MCF 10A (cell line): ENCODE measurements around the gene OR5C1. TPM values are rescaled to one million over a fixed set of nuclear protein-coding genes. Genes with fewer than 3 reads are reported as not detected.
A peak's percentile ranks its signal among the peaks of the same experiment; 100 is the strongest.
"Not testable (repeated sequence)": the region's sequence is repeated elsewhere in the genome, so short reads cannot be mapped to it uniquely, and the experiment has no call there.

Experiments
- BruUV-seq: library from RNA; stranded (reverse); fragments of 400-500 nt; replicated peaks from 2 replicates; lab custom pipeline; 2021; lab: Mats Ljungman, UMichigan
- CTCF ChIA-PET: fragments of 300-600 bp; sonication (Branson Sonifier 250); formaldehyde crosslinking; extraction: SDS; loops from one replicate; lab custom pipeline; 2021; ENCODE audit warnings: antibody characterized with exemption, inconsistent platforms; lab: Yijun Ruan, JAX
- POLR2A ChIA-PET: fragments of 300-600, 350-650 bp; sonication (Branson Sonifier 250); formaldehyde crosslinking; extraction: SDS; loops from one replicate; lab custom pipeline; 2020; ENCODE audit warnings: antibody characterized with exemption, inconsistent platforms; lab: Yijun Ruan, JAX
- DNase-seq: peaks from one replicate; pipeline ENCODE4 v3.0.0-alpha.2; 2018; ENCODE audit not compliant: unreplicated experiment
- H3K27ac Mint-ChIP-seq: one replicate; pipeline ENCODE4 v1.8.0; 2022; ENCODE audit warnings: mild to moderate bottlenecking, low read depth, mixed read lengths; ENCODE audit not compliant: unreplicated experiment
- H3K27me3 Mint-ChIP-seq: one replicate; pipeline ENCODE4 v1.8.0; 2022; ENCODE audit warnings: mixed read lengths; ENCODE audit not compliant: insufficient read depth, unreplicated experiment
- H3K36me3 Mint-ChIP-seq: one replicate; pipeline ENCODE4 v1.8.0; 2022; ENCODE audit warnings: mild to moderate bottlenecking, moderate library complexity, mixed read lengths; ENCODE audit not compliant: insufficient read depth, unreplicated experiment
- H3K4me1 Mint-ChIP-seq: one replicate; pipeline ENCODE4 v1.8.0; 2022; ENCODE audit warnings: mixed read lengths; ENCODE audit not compliant: insufficient read depth, unreplicated experiment
- H3K4me3 Mint-ChIP-seq: one replicate; pipeline ENCODE4 v1.8.0; 2022; ENCODE audit warnings: mild to moderate bottlenecking, moderate library complexity, mixed read lengths; ENCODE audit not compliant: unreplicated experiment
- H3K9me3 Mint-ChIP-seq: one replicate; pipeline ENCODE4 v1.8.0; 2022; ENCODE audit warnings: mixed read lengths; ENCODE audit not compliant: unreplicated experiment
- intact Hi-C: fragments of 100-400 bp; cut with micrococcal nuclease; formaldehyde crosslinking; loops from 2 replicates; pipeline ENCODE4 v1.14.1; 2022
- total RNA-seq: library from RNA; stranded (reverse); gene quantifications from 2 replicates; pipeline ENCODE4 v1.2.3, GENCODE V29; 2022
- TF ChIP-seq, protein P1 (sequence below): fragments of 200-600 bp; IDR thresholded peaks from one replicate; pipeline ENCODE4 v1.8.0; 2022; ENCODE audit warnings: antibody characterized with exemption, mild to moderate bottlenecking; ENCODE audit not compliant: unreplicated experiment

OR5C1 gene
- total RNA-seq, 1 experiment from 2014 or later = not detected

DNA sequence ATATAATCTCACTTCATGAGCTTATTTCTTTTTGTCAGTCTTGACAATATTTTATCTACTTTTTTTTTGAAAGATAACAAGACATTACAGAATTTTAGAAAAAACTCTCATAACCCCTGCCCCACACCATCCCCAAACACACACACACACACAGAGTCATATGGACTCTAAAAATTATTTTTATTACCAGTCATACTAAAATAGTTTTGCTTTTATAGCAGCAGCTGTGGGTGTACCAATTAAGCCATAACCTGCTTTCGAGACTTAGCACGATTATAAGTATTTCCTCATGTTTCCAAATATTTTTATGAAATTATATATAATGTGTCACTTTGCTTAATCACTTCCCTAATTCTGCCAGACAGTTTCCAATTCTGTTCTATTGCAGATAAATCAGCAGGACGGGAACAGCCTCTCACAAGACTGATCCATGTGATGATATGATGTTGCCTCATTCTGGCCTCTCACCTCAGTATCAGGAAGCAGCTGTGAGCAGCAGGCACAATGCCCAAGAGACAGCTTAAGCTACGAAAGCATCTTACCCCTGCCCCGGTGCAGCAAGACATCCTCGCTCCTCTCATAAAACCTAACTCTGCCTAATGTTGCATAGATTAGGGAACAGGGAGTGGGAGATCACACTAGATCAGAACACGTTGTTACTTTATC is 32.7 kb downstream of the OR5C1 start:
- CTCF ChIA-PET = interaction anchor here (0.6 to 3.4 kb wide), 5 partner anchors 11 to 699 kb away, joined by 3 to 14 read pairs (median 3); no protein-coding TSS in a partner anchor
- POLR2A ChIA-PET = no interaction called here
- DNase-seq = no peak
- Mint-ChIP-seq H3K27ac (no peak overlapping the region), H3K4me3 (no peak overlapping the region), H3K9me3 (no peaks in the 10 kb centered on the region), H3K4me1 (peaks cover under 1% of the 10 kb centered on the region), H3K36me3 (peaks cover 56% of the 10 kb centered on the region), H3K27me3 (no peaks in the 10 kb centered on the region)
- TF ChIP-seq, protein P1, sequence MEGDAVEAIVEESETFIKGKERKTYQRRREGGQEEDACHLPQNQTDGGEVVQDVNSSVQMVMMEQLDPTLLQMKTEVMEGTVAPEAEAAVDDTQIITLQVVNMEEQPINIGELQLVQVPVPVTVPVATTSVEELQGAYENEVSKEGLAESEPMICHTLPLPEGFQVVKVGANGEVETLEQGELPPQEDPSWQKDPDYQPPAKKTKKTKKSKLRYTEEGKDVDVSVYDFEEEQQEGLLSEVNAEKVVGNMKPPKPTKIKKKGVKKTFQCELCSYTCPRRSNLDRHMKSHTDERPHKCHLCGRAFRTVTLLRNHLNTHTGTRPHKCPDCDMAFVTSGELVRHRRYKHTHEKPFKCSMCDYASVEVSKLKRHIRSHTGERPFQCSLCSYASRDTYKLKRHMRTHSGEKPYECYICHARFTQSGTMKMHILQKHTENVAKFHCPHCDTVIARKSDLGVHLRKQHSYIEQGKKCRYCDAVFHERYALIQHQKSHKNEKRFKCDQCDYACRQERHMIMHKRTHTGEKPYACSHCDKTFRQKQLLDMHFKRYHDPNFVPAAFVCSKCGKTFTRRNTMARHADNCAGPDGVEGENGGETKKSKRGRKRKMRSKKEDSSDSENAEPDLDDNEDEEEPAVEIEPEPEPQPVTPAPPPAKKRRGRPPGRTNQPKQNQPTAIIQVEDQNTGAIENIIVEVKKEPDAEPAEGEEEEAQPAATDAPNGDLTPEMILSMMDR = no peak
- intact Hi-C loops = no loop called here
- no TSS peak for BruUV-seq

DNA sequence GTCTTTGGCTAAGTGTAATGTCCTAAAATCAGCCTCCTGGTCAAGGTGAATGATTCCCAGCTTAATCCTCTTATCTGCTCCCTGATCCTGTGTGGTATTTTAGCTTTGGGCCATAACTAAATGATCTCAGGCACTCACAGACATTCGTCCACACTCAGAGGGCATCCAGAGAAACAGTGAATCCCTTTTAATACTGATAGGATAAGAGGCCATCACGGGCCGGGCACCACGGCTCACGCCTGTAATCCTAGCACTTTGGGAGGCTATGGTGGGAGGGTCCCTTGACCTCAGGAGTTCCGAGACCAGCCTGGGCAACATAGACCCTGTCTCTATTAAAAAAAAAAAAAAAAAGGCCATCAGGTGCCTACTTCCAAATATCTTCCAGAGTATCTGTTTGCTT is 33.3 kb downstream of the OR5C1 start:
- CTCF ChIA-PET = interaction anchor here (1.0 to 3.4 kb wide), 3 partner anchors 11 to 360 kb away, joined by 3 to 14 read pairs (median 5); no protein-coding TSS in a partner anchor
- H3K4me3 Mint-ChIP-seq = no peak overlapping the region
- H3K9me3 Mint-ChIP-seq = no peaks in the 10 kb centered on the region
- H3K4me1 Mint-ChIP-seq = peaks cover 7% of the 10 kb centered on the region
- no TSS peak for BruUV-seq
- intact Hi-C loops = no loop called here
- TF ChIP-seq, protein P1 = no peak
- POLR2A ChIA-PET = no interaction called here
- DNase-seq = no peak
- H3K27ac Mint-ChIP-seq = no peak overlapping the region
- H3K36me3 Mint-ChIP-seq = peaks cover 50% of the 10 kb centered on the region
- H3K27me3 Mint-ChIP-seq = no peaks in the 10 kb centered on the region

DNA sequence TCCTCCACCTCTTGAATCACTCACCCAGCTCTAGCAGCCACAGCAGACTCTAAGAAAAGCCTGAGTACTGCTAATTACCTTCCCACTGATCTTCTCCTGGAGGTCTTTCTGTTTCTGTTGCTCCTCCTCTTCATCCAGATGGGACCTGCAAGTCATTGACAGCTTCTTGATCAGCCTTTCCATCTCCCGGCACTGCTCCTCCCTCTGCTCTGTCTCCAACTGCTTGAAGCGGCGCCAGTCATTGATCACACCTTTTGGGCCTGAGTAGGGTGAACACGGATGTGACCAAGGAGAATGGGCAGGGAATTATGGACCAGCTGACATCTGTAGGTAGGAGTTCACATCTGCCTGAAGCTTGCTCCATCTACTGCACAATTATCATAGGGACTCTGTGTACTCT is 34.2 kb downstream of the OR5C1 start:
- intact Hi-C loops = no loop called here
- Mint-ChIP-seq H3K4me3 (no peak overlapping the region), H3K9me3 (no peaks in the 10 kb centered on the region), H3K27me3 (no peaks in the 10 kb centered on the region), H3K27ac (no peak overlapping the region), H3K4me1 (peaks cover 10% of the 10 kb centered on the region), H3K36me3 (peaks cover 48% of the 10 kb centered on the region)
- DNase-seq = no peak
- TF ChIP-seq, protein P1 = no peak
- POLR2A ChIA-PET = no interaction called here
- no TSS peak for BruUV-seq
- CTCF ChIA-PET = interaction anchor here (0.7 to 3.4 kb wide), 7 partner anchors 12 to 724 kb away, joined by 3 to 14 read pairs (median 4); no protein-coding TSS in a partner anchor

DNA sequence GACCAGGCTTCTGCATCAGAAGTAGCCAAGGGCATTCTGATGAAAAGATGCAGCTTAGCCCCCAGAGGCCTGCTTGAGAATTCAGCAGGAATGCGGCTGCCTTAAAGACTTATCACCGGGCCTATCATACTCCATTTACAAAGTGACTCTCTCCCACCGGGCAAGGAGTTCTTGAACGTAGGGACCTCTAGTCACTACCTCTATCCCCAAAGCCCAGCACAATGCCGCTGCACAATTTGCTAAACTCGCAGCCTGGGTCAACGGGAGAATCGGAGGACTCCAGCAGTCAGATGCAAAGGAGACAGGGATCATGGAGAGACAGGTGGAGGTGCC is 39.0 kb downstream of the OR5C1 start:
- POLR2A ChIA-PET = interaction anchor here (0.5 to 1.7 kb wide), 8 partner anchors 9 to 859 kb away, joined by 3 to 10 read pairs (median 4); partner anchors contain the start of genes MRRF, RBM18 and ZBTB26
- CTCF ChIA-PET = interaction anchor here (0.6 to 1.1 kb wide), 5 partner anchors 11 to 361 kb away, joined by 3 to 5 read pairs (median 3); no protein-coding TSS in a partner anchor
- TF ChIP-seq, protein P1 = no peak
- Mint-ChIP-seq H3K9me3 (no peaks in the 10 kb centered on the region), H3K27me3 (no peaks in the 10 kb centered on the region), H3K27ac (peak overlapping the region; percentile 81), H3K4me3 (peak overlapping the region; percentile 83), H3K36me3 (peaks cover 33% of the 10 kb centered on the region), H3K4me1 (peaks cover 10% of the 10 kb centered on the region)
- intact Hi-C loops = loop anchor here (5.0 kb wide), 1 partner anchor 165 kb away; no protein-coding TSS in a partner anchor
- no TSS peak for BruUV-seq
- no peak for DNase-seq

DNA sequence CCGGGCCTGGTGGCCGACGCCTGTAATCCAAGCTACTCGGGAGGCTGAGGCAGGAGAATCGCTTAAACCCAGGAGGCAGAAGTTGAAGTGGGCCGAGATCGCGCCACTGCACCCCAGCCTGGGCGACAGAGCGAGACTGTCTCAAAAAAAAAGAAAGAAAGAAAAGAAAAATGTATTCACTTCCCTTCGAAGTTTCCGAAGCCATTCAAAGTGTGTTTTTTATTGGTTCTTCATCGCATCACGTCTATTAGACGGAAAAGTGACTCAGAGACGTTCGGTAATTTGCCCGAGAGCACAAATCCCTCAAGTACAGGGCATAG is 40.2 kb downstream of the OR5C1 start:
- peak overlapping the region; percentile 83 for H3K4me3 Mint-ChIP-seq
- H3K9me3 Mint-ChIP-seq, H3K27me3 Mint-ChIP-seq, H3K4me1 Mint-ChIP-seq, DNase-seq, CTCF ChIA-PET, BruUV-seq: not testable (repeated sequence)
- intact Hi-C loops = loop anchor here (5.0 kb wide), 1 partner anchor 163 kb away; no protein-coding TSS in a partner anchor
- peak overlapping the region; percentile 81 for H3K27ac Mint-ChIP-seq
- peaks cover 27% of the 10 kb centered on the region for H3K36me3 Mint-ChIP-seq
- POLR2A ChIA-PET = interaction anchor here (0.5 to 1.7 kb wide), 7 partner anchors 9 to 564 kb away, joined by 3 to 10 read pairs (median 4); partner anchors contain the start of genes MRRF, RABGAP1, RBM18 and ZBTB26
